Smooth muscle cell (in vitro differentiated cells): ENCODE measurements around the gene RDH13. TPM values are rescaled to one million over a fixed set of nuclear protein-coding genes. Genes with fewer than 3 reads are reported as not detected.
A peak's percentile ranks its signal among the peaks of the same experiment; 100 is the strongest.

Experiments used
- DNase-seq: peaks from one replicate; lab custom pipeline; 2025; ENCODE audit not compliant: unreplicated experiment; lab: John Stamatoyannopoulos, UW
- H2AFZ ChIP-seq: fragments of 200-600 bp; sonication (generic); 2 replicates; pipeline ENCODE4 v1.6.0; 2016; ENCODE audit warnings: antibody characterized with exemption, low read depth, mild to moderate bottlenecking
- H3F3A ChIP-seq: fragments of 200-600 bp; sonication (generic); 2 replicates; pipeline ENCODE4 v1.6.0; 2017; ENCODE audit warnings: antibody characterized with exemption, low read depth
- H3K27ac ChIP-seq: fragments of 200-600 bp; sonication (generic); 2 replicates; pipeline ENCODE4 v1.5.1; 2016; ENCODE audit warnings: low read depth, mild to moderate bottlenecking
- H3K27me3 ChIP-seq: fragments of 200-600 bp; sonication (generic); 2 replicates; pipeline ENCODE4 v1.6.1; 2016; ENCODE audit warnings: low read depth, mild to moderate bottlenecking
- H3K36me3 ChIP-seq: fragments of 200-600 bp; sonication (generic); 2 replicates; pipeline ENCODE4 v1.5.1; 2016; ENCODE audit warnings: low read depth
- H3K4me1 ChIP-seq: fragments of 200-600 bp; sonication (generic); 2 replicates; pipeline ENCODE4 v1.5.1; 2016; ENCODE audit warnings: low read depth
- H3K4me2 ChIP-seq: fragments of 200-600 bp; sonication (generic); 2 replicates; pipeline ENCODE4 v1.6.0; 2016; ENCODE audit warnings: mild to moderate bottlenecking
- H3K4me3 ChIP-seq: fragments of 200-600 bp; sonication (generic); 2 replicates; pipeline ENCODE4 v1.5.1; 2016; ENCODE audit warnings: mild to moderate bottlenecking
- H3K79me2 ChIP-seq: fragments of 200-600 bp; sonication (generic); 2 replicates; pipeline ENCODE4 v1.6.0; 2016; ENCODE audit warnings: low read depth, mild to moderate bottlenecking
- H3K9ac ChIP-seq: fragments of 200-600 bp; sonication (generic); 2 replicates; pipeline ENCODE4 v1.6.0; 2016; ENCODE audit warnings: low read depth
- H3K9me3 ChIP-seq: fragments of 200-600 bp; sonication (generic); replicated peaks from 2 replicates; pipeline ENCODE4 v1.5.1; 2016; ENCODE audit warnings: low read depth
- H4K20me1 ChIP-seq: fragments of 200-600 bp; sonication (generic); 2 replicates; pipeline ENCODE4 v1.6.0; 2016; ENCODE audit warnings: low read depth
- CTCF ChIP-seq: fragments of 200-600 bp; sonication (generic); IDR thresholded peaks from 2 replicates; pipeline ENCODE4 v1.5.1; 2017; ENCODE audit warnings: borderline replicate concordance, mild to moderate bottlenecking, antibody characterized with exemption; ENCODE audit not compliant: insufficient read depth, poor library complexity, severe bottlenecking
- WGBS: methylation state at CpG from one replicate; pipeline ENCODE4 v1.1.7; 2016; ENCODE audit warnings: low lambda C conversion rate; 5-methylcytosine and 5-hydroxymethylcytosine counted together
- polyA plus RNA-seq: library from polyadenylated mRNA; unstranded; fragments of >200 nt; fragmentation: Nextera tagmentation; extraction: Ambion mirVana; gene quantifications from 2 replicates; pipeline ENCODE4 v1.2.1, GENCODE V29; 2016
- total RNA-seq: library from RNA; depleted of rRNA; stranded (reverse); fragments of >200 nt; gene quantifications from 2 replicates; pipeline ENCODE4 v1.2.3, GENCODE V29; 2014

RDH13 gene
- total and polyA plus RNA-seq, 2 experiments from 2014 or later: 9.1 to 13.5 TPM

GRCh38 chr19:55058781-55059610 lies 4.0 kb downstream of the RDH13 start:
- WGBS: 98% methylated on average over 23 of the region's 23 CpGs
- Histone ChIP-seq H3K4me1 (no peaks in the 10 kb centered on the region), H3F3A (no peaks in the 10 kb centered on the region), H3K79me2 (no peaks in the 10 kb centered on the region), H3K36me3 (peaks cover 18% of the 10 kb centered on the region), H3K4me3 (no peak overlapping the region), H3K9me3 (no peaks in the 10 kb centered on the region), H2AFZ (no peak overlapping the region), H3K27ac (peak overlapping the region; percentile 87), H3K9ac (no peak overlapping the region), H3K27me3 (no peaks in the 10 kb centered on the region), H3K4me2 (no peak overlapping the region), H4K20me1 (no peaks in the 10 kb centered on the region)
- TF ChIP-seq CTCF: no peak
- no peak for DNase-seq

- H3K27ac ChIP-seq: no peak overlapping the region
- no peak for DNase-seq
- no peak for TF ChIP-seq CTCF
- H3K36me3 ChIP-seq: peaks cover 18% of the 10 kb centered on the region
- no peak overlapping the region for H2AFZ ChIP-seq
- H3K9ac ChIP-seq: no peak overlapping the region
- no peaks in the 10 kb centered on the region for H3K27me3 ChIP-seq
- H4K20me1 ChIP-seq: no peaks in the 10 kb centered on the region
- H3K9me3 ChIP-seq: no peaks in the 10 kb centered on the region
- H3K4me2 ChIP-seq: no peak overlapping the region
- no peaks in the 10 kb centered on the region for H3F3A ChIP-seq
- H3K4me1 ChIP-seq: no peaks in the 10 kb centered on the region
- 100% methylated on average over 9 of the region's 9 CpGs for WGBS
- no peak overlapping the region for H3K4me3 ChIP-seq
- no peaks in the 10 kb centered on the region for H3K79me2 ChIP-seq
Measured at GRCh38 chr19:55056827-55057226, 6.1 kb downstream of the RDH13 start.

GRCh38 chr19:55053735-55054134 lies 9.2 kb downstream of the RDH13 start:
- no peak overlapping the region for H3K4me2 ChIP-seq
- H4K20me1 ChIP-seq: peaks cover 10% of the 10 kb centered on the region
- no peak overlapping the region for H3K9ac ChIP-seq
- no peak overlapping the region for H3K4me3 ChIP-seq
- no peaks in the 10 kb centered on the region for H3K4me1 ChIP-seq
- no peaks in the 10 kb centered on the region for H3K79me2 ChIP-seq
- H3K27ac ChIP-seq: no peak overlapping the region
- H3K9me3 ChIP-seq: no peaks in the 10 kb centered on the region
- H2AFZ ChIP-seq: no peak overlapping the region
- TF ChIP-seq CTCF: no peak
- no peak for DNase-seq
- H3K36me3 ChIP-seq: peaks cover 18% of the 10 kb centered on the region
- no peaks in the 10 kb centered on the region for H3K27me3 ChIP-seq
- H3F3A ChIP-seq: no peaks in the 10 kb centered on the region
- 85% methylated on average over 7 of the region's 7 CpGs for WGBS
